ENCODE data around the gene MAP2K3.
"Not testable (repeated sequence)": the region's sequence is repeated elsewhere in the genome, so short reads cannot be mapped to it uniquely, and the experiment has no call there.

MAP2K3 gene

GRCh38 chr17:21344801-21345200 lies 60.3 kb downstream of the MAP2K3 start:
- in situ Hi-C loops (cut with HindIII; ENCODE audit: low sequenced_read_pairs); H3K4me3 ChIP-seq (ENCODE audit: low read depth, low read length); DNase-seq (ENCODE audit: low read depth): not testable (repeated sequence)

GRCh38 chr17:21345236-21345635 lies 60.7 kb downstream of the MAP2K3 start:
- no peak for TF ChIP-seq CTCF (IDR thresholded peaks at IDR 0.05; ENCODE audit: low read depth, low read length, missing control alignments)
- in situ Hi-C loops (cut with HindIII; ENCODE audit: low sequenced_read_pairs): no loop called here
- no peak for DNase-seq (ENCODE audit: low read depth)
- H3K4me3 ChIP-seq (ENCODE audit: low read depth, low read length): no peak overlapping the region

GRCh38 chr17:21346107-21346506 lies 61.6 kb downstream of the MAP2K3 start:
- in situ Hi-C loops (cut with HindIII; ENCODE audit: low sequenced_read_pairs); H3K4me3 ChIP-seq (ENCODE audit: low read depth, low read length); DNase-seq (ENCODE audit: low read depth): not testable (repeated sequence)

GRCh38 chr17:21346651-21347250 lies 62.2 kb downstream of the MAP2K3 start:
- in situ Hi-C loops (cut with HindIII; ENCODE audit: low sequenced_read_pairs); H3K4me3 ChIP-seq (ENCODE audit: low read depth, low read length); DNase-seq (ENCODE audit: low read depth): not testable (repeated sequence)

GRCh38 chr17:21347660-21348059 lies 63.1 kb downstream of the MAP2K3 start:
- in situ Hi-C loops (cut with HindIII; ENCODE audit: low sequenced_read_pairs); H3K4me3 ChIP-seq (ENCODE audit: low read depth, low read length): not testable (repeated sequence)

GRCh38 chr17:21348081-21348925 lies 63.8 kb downstream of the MAP2K3 start:
- in situ Hi-C loops (cut with HindIII; ENCODE audit: low sequenced_read_pairs); DNase-seq (ENCODE audit: low read depth): not testable (repeated sequence)

More at GRCh38 chr17:21347660-21348059, 63.1 kb downstream of the MAP2K3 start:
- not testable (repeated sequence) for DNase-seq (ENCODE audit: low read depth)

GRCh38 chr17:21348926-21349261 lies 64.4 kb downstream of the MAP2K3 start:
- in situ Hi-C loops (cut with HindIII; ENCODE audit: low sequenced_read_pairs); DNase-seq (ENCODE audit: low read depth); H3K4me3 ChIP-seq (ENCODE audit: low read depth, low read length): not testable (repeated sequence)

More at GRCh38 chr17:21348081-21348925, 63.8 kb downstream of the MAP2K3 start:
- not testable (repeated sequence) for H3K4me3 ChIP-seq (ENCODE audit: low read depth, low read length)

- in situ Hi-C loops (cut with HindIII; ENCODE audit: low sequenced_read_pairs); DNase-seq (ENCODE audit: low read depth); H3K4me3 ChIP-seq (ENCODE audit: low read depth, low read length): not testable (repeated sequence)
Observed at GRCh38 chr17:21349358-21350050, 65.0 kb downstream of the MAP2K3 start.

GRCh38 chr17:21350495-21350894 lies 66.0 kb downstream of the MAP2K3 start:
- H3K4me3 ChIP-seq (ENCODE audit: low read depth, low read length); DNase-seq (ENCODE audit: low read depth); in situ Hi-C loops (cut with HindIII; ENCODE audit: low sequenced_read_pairs): not testable (repeated sequence)

- in situ Hi-C loops (cut with HindIII; ENCODE audit: low sequenced_read_pairs): no loop called here
- H3K4me3 ChIP-seq (ENCODE audit: low read depth, low read length): no peak overlapping the region
- TF ChIP-seq CTCF (IDR thresholded peaks at IDR 0.05; ENCODE audit: low read depth, low read length, missing control alignments): no peak
- no peak for DNase-seq (ENCODE audit: low read depth)
Observed at GRCh38 chr17:21351366-21352065, 67.0 kb downstream of the MAP2K3 start.
